Posterior cingulate gyrus (tissue), 11 donors: Measurements from ENCODE around the gene EMC8.

ENCODE experiments used
- DNase-seq, 10 donors: peaks; one replicate each; pipeline versions ENCODE4 v3.0.0 to v3.0.0-alpha.2; 2020 to 2021; ENCODE audit warnings: mixed read lengths in 3 of 10
- intact Hi-C: fragments of 100-400 bp; cut with DNase I; formaldehyde crosslinking; loops from one replicate; pipeline ENCODE4 v1.15.1; 2023

EMC8 gene

DNA sequence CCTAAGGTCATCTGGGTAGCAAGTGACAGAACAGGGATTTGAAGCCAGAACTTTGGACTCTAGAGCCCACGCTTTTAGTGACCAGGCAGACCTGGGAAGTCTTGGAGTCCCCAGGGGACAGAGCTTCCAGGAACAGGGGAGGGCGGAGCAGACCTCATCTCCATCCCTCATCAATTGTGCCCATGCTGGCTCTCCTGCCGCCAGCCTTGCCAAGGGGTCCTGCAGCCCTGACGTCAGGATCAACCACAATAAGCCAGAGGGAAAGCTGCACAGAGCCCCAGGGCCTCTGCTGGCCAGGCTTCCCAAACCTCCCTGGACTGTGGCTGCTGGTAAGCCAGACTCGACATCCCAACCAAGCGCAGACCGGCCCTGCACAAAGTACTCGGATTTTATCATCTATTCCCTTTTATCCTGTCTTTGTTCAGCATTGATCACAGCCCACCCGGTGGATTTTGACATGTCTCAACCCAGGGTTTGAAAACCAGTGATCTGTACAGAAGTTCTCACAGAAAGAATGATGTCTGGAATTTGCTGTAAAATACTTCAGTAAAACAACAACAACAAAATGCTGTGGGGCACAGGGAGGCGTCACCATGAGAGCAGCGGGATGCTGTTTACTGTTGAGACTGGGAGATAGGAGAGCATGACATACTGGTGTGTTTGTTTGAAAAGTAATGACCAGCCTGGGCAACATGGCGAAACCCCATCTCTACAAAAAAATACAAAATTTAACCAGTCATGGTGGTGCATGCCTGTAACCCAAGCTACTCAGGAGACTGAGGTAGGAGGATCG is 60.2 kb downstream of the EMC8 start:
- intact Hi-C loops: no loop called here

DNA sequence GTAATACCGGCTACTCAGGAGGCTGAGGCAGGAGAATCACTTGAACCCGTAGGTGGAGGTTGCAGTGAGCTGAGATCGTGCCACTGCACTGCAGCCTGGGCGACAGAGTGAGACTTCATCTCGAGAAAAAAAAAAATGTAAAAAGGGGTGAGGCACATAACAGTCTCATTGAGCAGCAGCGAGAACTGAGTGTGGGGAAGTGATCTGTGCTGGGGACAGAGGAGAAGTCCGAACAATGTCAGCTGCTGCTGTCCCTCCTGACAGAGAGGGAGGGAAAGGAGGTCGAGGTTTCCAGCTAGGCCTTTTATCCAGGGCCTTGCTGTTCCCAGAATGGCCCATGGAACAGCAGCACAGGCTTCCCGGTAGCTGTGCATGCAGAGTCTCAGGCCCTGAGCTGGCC is 62.4 kb downstream of the EMC8 start:
- DNase-seq: no peak

More for the DNA sequence above, 60.2 kb downstream of the EMC8 start:
- no peak for DNase-seq

DNA sequence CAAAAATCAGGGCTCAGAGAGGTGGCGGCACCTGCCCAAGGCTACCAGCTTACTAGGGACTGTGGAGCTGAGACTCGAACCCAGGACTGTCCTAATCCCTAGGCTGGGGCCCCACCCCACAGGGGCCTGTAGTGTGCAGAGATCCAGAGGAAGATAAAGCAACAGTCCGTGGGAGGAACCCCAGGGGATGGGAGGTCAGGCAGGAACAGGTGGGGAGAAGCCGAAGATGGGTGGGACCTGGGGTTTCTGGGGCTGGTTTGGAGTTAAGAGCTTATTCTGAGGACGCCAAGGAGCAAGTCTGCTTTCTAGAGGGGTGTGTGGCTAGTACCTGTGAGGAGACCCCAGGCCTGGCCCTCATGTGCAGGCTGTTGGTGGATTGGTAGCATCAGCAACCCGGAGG is 63.4 kb downstream of the EMC8 start:
- intact Hi-C loops: no loop called here
- no peak for DNase-seq

More for the DNA sequence above, 62.4 kb downstream of the EMC8 start:
- intact Hi-C loops: no loop called here

DNA sequence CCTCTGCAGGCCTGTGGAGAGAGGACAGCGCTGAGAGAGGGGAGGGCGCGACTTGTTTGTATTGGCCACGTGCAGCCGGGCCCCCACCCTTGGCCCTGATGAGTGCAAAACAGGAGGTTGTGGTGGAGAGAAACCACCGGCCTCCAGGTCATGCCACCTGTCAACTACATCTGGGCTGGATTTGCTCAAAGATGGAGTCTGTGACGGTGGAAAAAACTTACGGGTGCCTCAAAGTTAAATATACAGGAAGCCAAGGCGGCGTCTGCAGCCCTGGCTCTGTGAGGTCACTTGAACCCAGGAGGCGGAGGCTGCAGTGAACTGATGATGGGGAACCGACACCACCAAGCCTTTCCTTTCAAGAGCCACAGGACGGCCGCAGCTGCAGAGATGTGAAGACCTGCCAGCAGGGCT is 64.1 kb downstream of the EMC8 start:
- no peak for DNase-seq
- intact Hi-C loops: no loop called here

DNA sequence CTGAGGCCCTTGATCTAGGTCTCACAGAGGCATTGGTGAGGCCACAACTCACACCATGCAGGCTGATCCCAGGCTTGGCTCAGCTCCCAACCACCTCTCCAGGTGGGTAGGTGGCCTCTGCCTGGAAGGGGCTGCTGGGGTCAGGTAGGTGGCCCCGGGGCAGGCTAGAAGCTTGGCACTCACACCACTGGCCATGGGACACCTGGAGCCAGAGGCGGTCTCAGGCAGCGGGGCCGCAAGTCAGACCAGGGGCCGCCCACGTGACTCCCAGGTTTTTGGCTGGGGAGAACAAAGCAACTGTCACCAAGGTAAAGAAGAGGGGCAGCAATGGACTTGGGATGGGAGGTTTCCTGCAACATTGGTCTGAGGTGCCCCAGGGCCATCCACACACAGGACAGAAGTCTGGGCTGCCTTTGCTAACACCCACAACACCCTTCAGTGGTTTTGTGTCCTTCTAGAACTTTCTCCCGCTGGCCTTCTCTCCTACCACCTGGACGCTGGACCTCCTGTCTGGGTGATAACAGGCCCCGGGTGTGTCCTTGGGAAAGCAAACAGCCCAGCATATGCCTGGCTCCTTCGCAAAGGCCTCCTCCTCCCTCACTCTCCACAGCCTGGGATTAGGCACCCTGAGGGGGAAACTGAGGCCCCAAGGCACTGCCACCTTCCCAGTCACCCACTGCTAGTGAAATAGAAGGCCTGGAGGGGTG is 64.9 kb downstream of the EMC8 start:
- DNase-seq: no peak
- intact Hi-C loops: no loop called here

DNA sequence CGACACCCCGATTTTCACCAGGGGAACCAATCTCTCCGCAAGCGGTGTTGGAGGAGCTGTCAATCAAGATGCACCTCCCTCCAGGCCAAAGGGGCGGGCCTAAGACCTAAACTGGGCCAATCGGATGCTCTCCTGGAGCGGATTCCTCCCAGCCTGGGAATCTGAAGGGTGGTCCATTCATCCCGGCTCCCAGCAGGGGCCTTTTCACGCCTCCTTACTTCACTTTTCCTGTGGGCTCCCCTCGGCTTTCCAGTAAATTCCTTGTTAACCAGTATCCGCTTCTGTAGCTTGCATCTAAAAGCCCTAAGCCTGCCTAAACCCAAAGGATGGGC is 65.5 kb downstream of the EMC8 start:
- intact Hi-C loops: no loop called here
- DNase-seq: no peak

DNA sequence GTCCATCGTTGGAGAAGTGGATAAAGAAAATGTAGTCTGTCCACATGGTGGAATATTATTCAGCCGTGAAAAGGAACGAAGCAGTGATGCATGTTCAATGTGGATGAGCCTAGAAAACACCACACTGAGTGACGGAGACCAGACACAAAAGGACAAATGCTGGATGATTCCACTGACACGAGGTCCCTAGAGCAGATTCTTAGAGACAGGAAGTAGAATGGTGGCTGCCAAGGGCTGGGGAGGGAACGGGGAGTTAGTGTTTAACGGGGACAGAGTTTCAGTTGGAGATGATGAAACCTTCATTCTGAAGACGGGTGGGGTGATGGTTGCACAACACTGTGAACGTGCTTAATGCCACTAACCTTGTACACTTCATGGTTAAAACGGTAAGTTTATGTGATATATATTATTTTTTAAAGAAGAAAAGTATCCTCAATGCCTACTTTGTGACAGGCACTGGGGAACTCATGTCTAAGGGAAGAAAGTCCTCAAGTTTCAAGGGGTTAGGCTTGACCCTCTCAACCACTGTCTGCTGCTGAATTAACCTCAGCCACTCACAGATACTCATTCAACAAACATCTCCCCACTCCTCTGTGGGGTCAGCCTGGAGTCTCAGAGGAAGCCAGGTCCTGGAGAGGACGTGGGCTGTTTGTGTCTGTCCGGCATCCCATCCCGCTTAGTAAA is 66.0 kb downstream of the EMC8 start:
- DNase-seq: no peak
- intact Hi-C loops: no loop called here

DNA sequence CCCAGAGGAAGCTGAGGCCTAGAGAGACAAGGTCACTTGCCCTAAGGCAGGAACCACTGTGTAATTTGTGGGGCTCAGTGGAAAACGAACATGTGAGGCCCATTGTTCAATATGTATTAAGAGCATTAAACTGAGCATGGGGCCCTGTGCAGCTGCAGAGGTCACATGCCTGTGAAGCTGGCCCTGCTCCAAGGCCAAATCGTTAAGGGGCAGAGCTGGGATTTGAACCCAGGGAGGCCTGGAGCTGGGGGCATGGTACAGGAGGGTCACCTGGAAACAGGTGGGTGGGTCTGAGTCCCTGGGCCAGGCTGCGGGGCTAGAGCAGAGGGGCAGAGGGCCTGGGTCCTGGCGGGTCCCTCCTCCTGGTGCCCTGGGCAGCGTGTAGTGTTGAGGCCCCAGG is 68.2 kb downstream of the EMC8 start:
- intact Hi-C loops: no loop called here
- DNase-seq: no peak

DNA sequence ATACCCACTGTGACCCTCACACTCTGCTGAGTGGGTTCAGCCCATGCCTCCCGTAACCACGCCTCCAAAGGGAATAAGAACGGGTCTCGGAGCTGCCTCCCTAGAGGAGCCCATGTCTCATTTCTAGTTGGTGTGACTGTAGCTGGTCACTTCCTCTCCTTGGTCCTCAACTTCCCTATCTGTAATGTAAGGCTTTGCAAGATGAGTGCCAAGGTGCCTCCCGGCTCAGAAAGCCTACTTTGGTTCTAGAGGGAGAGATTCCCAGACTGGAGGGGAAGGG is 69.2 kb downstream of the EMC8 start:
- intact Hi-C loops: no loop called here
- DNase-seq: no peak

DNA sequence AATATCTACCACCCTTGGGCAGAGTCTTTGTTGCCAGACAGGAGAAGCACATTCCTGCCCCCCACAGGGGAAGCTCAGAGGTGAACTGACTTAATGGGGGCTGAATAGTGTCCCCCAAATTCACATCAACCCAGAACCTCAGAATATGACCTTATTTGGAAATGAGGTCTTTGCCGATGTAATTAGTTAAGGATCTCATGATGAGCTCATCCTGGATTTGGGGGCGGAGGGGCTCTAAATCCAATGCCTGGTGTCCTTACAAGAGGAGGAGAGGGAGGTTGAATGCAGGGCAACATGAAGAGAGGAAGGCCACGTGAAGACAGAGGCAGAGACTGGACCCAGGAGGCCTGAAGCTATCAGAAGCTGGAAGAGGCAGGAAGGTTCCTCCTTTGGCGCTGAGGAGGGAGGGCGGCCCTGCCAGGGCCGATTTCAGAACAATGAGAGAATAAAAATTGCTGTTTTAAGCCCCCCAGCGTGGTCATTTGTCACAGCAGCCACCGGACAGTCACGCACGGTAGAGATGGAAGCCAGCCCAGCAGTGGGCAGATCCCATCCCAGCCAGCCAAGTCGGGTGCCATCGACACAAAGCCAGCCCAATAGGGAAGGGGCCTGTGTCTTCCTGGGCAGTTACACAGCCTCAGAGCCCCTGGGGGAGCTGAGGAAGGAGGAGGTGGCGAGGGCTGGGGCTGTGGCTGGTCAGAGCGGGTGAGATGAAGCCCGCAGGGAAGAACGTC is 69.7 kb downstream of the EMC8 start:
- intact Hi-C loops: no loop called here
- DNase-seq: no peak

DNA sequence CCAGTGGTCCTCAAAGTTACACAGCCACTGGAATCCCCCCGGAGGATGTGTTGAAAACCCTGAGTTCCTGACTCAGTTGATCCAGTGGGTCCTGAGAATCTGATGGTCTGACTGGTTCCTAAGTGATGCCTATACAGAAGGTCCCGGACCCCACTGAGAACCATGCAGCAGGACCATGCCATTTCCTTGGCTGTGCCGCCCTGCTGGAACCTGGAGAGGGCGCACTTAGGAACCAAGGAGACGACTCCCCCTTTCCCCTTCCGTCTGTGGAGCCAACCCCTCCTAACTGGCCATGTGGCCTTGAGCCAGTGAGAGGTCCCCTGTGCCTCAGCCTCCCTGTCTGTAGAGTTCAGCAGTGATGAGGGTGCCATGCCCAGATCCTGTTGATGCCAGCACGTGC is 70.5 kb downstream of the EMC8 start:
- no peak for DNase-seq
- intact Hi-C loops: no loop called here
